GM21723 (cell line): ENCODE results near the gene CLDN16.

Source experiments
- ATAC-seq: cut with Tn5 transposase; IDR thresholded peaks from one replicate; pipeline ENCODE4 v1.9.1; 2021; ENCODE audit warnings: mild to moderate bottlenecking, moderate library complexity; ENCODE audit not compliant: unreplicated experiment

Gene CLDN16

DNA sequence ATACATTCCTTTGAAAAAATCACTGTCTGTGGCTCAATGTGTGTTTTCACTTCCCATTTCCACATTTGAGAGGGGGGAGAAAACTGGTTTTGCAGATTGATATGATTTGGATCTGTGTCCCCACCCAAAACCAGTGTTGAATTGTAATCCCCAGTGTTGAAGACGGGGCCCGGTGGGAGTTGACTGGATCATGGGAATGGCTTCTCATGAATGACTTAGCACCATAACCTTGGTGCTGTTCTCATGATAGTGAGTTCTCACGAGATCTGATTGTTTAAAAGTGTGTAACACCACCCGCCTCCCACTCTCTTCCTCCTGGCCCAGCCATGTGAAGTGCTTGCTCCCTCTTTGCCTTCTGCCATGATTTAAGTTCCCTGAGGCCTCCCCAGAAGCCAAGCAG is 45.7 kb downstream of the CLDN16 start:
- ATAC-seq = no peak

DNA sequence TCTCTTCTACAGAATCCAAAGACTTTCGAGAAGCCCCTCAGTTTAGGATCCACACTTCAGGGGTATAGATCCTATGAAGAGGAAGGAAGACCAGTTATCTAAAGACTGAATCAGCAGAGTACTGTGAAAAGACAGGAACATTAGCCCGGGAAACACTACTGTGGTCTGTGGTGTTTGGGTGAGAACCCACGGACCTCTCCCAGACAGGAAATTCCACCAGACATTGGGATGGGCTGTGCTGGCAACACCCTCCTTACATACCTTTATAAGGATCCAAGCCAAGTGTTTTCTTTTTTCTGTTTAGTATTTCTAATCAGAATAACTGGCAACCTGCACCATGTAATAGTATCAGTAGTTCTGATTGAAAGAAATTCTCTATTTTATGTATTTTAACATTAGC is 47.7 kb downstream of the CLDN16 start:
- ATAC-seq = no peak

DNA sequence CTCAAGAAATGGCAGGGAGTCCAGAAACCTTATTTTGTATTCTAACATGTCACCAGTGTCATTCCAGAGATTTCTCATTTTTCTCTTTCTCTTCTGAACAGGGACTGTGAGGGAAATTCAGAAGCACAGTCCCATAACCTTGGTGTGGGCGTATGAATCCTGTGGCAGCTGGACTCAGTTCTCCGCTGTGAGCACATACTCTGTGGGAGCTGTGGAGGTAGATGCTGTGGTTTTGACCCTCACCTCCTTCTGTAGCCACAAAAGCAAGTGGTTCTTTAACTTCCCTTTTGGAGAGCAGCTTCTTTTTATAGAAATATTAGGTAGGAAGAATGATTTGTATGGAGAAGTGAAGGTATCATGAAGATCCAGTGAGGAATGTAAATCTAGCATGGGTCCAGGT is 48.4 kb downstream of the CLDN16 start:
- ATAC-seq = no peak

DNA sequence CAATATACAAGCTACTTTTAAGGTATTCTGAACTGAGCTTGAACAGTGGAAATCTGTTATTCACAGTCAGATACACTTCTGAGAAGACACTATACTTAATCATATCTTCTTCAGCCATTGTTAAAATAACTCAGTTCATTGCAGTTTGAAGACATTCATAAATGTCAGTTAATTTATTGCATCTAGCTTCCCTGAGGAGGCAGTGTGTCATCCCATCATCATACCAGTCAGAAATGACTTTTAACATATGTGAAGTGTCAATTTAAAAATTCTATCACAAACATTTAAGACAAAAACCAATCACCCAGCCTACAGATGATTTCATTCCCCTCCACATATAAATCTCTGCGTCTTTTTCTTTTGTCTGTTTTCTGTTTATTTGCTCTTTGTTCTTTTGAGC is 54.3 kb downstream of the CLDN16 start:
- ATAC-seq = no peak

DNA sequence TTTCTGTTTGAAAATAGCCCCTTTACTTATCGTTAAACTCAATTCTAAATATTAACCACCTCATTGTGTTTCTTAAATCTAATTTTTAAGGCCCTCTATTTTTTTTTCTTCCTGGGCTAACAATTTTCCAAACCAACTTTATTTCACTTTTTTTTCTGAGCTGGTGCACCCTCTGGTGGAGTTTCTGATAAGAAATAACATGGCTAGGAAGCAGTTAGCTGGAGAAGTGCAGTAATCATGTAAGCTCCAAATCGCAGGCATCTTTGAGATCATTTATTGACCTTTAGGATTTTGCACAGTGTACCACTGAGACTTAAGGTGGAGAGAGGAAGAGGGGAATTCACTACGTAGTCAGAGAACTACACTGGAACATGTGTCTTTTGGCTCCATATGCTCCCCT is 55.3 kb downstream of the CLDN16 start:
- ATAC-seq = no peak

DNA sequence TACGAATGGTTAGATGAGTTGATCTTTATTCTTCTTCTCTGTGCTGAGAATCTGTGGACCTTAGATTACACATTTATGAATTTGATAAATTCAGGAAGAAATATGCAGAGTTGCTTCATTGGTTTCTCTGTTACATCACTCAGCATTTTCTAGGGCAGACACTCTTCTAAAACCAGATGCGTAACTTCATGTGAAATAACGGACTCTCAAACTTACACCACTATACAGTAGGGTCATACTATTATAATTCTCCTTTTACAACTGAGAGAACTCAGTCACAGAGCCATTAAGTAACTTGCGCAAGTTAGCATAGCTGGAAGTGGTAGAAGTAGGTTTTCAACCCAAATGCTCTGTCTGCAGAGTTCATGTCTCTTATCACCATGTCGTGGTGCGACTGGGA is 56.0 kb downstream of the CLDN16 start:
- no peak for ATAC-seq

DNA sequence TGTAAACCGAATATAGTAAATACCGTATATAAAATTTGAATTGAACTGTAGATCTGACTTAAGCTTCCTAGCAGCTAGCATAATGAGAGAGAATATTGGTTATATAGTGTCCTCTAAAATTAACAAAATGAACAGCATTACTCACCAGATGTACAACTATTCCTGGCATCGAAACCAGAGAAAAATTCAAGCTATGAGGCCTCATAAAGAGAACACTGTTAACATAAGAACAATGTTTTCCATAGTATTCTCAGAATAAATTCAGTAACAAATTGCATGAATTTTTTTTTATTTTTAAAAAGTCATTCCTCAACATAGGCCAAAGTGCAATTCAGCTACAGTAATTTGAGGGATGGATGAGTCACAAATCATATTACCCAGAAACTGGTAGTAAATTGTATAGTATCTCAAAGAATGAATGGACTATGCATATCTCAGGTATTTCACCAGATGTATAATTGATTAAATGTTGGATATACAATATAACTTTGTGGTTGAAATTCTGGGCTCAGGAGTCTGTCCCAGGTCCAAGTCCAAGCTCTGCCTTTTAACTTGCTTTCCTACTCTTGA is 56.7 kb downstream of the CLDN16 start:
- no peak for ATAC-seq

DNA sequence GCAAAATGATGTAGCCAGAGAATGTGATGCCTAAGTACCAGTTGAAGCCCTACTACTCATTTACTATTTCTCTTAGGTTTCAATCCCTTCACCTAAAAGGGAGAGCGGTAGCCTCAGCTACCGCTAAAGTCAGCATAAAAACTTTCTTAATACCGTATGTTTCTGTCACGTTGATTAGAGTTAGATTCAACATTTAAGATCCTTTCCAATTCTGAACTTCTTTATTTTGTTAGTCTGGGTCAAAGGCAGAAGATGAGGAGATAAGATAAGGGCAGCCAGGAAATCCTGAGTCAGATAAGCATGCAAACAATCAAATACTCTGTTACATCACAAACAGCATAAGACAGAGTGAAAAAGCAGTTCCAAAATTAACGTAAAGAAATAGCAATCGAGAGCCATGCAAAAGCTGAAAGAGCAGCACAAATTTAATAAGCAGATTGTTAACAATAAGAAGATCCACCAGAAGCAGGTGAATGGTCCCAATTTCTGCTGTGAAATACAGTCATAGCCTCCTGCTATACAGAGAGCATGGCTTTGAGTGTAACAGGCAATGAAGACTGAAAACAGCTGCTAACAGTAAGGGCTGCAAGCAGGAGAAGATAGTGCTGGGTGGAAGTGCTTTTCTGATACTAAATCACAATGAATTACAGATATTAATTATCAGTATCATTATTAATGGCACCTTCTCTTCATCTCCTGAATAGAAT is 58.8 kb downstream of the CLDN16 start:
- ATAC-seq = no peak

DNA sequence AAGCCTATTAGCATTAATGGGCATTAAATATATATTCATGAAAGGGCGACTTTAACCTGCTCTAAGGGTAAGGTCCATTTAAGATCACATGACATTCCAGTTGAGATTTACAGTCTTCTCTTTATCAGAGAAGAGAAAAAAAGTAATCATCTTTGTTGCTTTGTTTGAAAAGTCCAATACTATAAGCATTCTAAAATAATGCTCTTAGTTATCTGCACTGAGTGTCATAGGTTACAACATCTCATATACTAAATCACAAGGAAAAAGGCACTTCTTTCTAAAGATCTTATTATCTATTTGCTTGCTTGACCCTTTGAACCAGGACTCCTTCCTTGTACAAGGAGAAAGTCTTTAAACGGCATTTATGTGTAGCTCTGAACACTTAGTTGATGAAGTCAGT is 60.3 kb downstream of the CLDN16 start:
- ATAC-seq = no peak

DNA sequence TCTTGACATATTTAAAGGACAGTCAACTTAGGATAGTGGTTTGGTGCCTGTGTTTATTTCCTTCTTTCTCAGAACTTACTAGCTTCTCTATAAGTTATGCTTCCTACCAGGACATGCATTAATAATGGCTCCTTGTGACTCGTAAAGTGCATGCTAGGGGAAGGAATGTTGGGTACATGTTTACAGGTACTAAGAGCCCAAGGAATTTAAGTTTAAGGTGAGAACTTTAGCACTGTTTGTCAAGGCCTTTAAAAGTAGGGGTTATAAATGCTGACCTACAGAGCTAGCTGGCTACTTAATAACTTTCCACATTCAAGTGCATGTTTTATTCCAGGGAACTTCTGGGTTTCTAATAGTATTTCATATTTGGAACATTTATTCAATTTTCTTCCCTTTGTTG is 61.8 kb downstream of the CLDN16 start, which contains the start of gene TMEM207:
TMEM207 (minus strand) TSS at position 101 of the 400 bp plus-strand sequence; CDS start at position 9, 92 bp downstream.
- no peak for ATAC-seq

DNA sequence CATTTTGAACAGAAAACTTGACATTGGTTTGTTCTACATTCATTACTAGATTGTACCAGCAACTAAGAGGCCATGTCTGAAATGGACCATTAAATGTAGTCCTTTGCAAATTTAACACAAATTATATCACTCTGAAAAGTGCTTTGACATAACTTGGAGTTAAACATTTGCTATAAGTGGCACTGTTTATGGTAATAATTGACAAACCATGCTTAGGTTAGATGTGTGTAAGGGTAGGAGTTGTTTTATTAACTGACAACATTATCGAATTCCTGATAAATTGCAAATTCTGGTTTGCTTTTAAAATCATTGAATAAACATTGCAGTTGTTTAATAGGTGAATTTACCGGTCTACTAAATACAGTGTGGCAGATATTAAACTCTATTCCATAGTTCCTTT is 67.9 kb downstream of the CLDN16 start:
- ATAC-seq = no peak

DNA sequence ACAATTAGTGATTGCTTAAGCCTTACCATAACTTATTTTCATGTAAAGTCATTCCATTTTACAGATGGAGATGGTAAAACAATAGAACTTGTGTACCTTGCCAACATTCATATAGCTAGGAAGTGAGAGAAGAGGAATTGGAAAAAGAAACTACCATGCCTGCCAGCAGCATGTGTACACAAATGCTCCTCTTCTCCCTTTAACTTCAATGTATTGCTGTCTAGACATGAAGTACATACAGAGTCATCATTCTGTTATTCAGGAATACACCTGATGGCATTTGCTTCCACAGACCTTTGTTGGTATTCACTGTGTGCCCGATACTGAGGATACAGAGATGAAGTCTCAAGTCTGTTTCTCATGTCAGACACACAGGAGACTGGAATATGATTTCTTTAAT is 68.8 kb downstream of the CLDN16 start:
- no peak for ATAC-seq

DNA sequence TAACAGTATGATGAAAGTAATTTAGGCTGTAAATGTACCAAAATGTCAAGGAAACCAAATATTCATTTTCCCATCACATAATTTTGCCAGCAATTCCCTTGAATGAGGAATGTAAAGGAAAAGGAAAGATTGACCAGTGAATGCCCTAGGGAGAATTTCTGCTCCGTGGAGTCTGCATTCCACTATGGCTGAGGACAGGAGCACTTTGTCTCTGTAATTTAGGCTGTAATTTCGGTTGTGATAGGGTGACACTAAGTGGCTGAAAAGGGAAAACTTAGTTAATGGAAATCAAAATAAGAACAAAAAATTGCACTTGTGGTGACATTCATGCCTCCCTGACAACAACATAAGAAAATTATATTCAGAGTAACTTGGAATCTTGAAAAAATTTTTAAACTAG is 70.1 kb downstream of the CLDN16 start:
- ATAC-seq = no peak
